ENCODE results near the gene STXBP2.

The STXBP2 gene

DNA sequence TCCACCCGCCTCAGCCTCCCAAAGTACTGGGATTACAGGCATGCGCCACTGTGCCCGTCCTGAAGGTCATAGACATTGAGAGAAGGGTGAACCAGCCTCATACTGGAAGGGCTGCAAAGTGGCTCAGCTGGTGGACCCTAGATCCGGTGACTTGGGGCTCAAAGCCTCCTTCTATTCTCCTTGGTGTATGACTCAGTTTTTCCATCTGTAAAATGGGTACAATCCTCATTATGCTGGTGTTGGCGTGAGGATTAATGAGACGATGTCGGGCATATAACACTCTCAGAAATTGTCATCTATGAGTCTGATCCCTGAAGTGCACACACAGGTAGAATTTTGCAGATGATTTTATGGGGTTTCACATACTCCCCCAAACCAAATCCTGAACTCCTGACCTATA lies 47.1 kb upstream of the STXBP2 start:
- H3K4me1 ChIP-seq (ENCODE audit: control insufficient read depth, insufficient read depth, low read length) = no peaks in the 10 kb centered on the region
- TF ChIP-seq ZNF426 (tag by site-specific recombination; IDR thresholded peaks at IDR 0.05) (no peak), ZBTB48 (tag by site-specific recombination; IDR thresholded peaks at IDR 0.05) (no peak), ZNF211 (tag by site-specific recombination; IDR thresholded peaks at IDR 0.05; ENCODE audit: low read depth) (no peak), WT1 (tag by site-specific recombination; IDR thresholded peaks at IDR 0.05) (no peak), MYNN (tag by site-specific recombination; IDR thresholded peaks at IDR 0.05; ENCODE audit: borderline replicate concordance) (no peak)
- no peaks in the 10 kb centered on the region for H3K36me3 ChIP-seq (ENCODE audit: control insufficient read depth in 2 of 2, insufficient read depth in 1 of 2, low read length in 2 of 2)
- ChIA-PET POLR2A (no interaction called here), CTCF (interaction anchor here (1.1 kb wide), 1 partner anchor 22 kb away, joined by 3 read pairs; no protein-coding TSS in a partner anchor)
- no peaks in the 10 kb centered on the region for H3K9me3 ChIP-seq (ENCODE audit: control insufficient read depth, insufficient read depth, low read depth, low read length)
- H3K27ac ChIP-seq (ENCODE audit: extremely low read depth, low read depth, low read length) = no peak overlapping the region
- H3K4me3 ChIP-seq (ENCODE audit: low read depth, low read length) = no peak overlapping the region

DNA sequence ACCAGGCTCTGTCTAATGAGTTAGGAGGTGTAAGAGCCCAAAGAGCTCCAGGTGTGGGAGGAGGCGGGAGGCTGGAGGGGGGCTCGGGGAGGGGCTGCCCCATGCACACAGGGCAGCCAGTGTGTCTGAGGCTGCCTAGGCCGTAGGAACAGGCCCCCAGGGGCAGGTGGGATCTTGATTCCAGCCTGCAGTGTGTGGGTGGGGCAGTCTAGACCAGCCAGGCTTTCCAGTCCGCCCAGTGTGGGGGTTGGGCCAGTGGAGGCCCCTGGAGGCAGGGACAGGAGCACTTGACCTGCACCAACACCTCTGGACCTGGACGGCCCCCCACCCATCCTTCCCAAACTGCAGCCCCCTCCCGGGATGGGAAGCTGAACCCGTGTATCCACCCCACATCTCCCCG lies 46.7 kb upstream of the STXBP2 start:
- Histone ChIP-seq H3K27ac (ENCODE audit: extremely low read depth, low read depth, low read length) (no peak overlapping the region), H3K4me1 (ENCODE audit: control insufficient read depth, insufficient read depth, low read length) (no peaks in the 10 kb centered on the region), H3K9me3 (ENCODE audit: control insufficient read depth, insufficient read depth, low read depth, low read length) (no peaks in the 10 kb centered on the region), H3K4me3 (ENCODE audit: low read depth, low read length) (no peak overlapping the region), H3K36me3 (ENCODE audit: control insufficient read depth in 2 of 2, insufficient read depth in 1 of 2, low read length in 2 of 2) (no peaks in the 10 kb centered on the region)
- TF ChIP-seq EGR2 (tag by site-specific recombination; IDR thresholded peaks at IDR 0.05; ENCODE audit: low read depth) (peak; percentile 46), KLF1 (tag by site-specific recombination; IDR thresholded peaks at IDR 0.05) (0 out of 2 replicates have a peak, but pooled peaks have one; percentile 35), ZFHX2 (tag by site-specific recombination; conservative IDR thresholded peaks at IDR 0.05) (peak; percentile 59), ZNF223 (tag by site-specific recombination; IDR thresholded peaks at IDR 0.05) (no peak), ZNF624 (tag by site-specific recombination; IDR thresholded peaks at IDR 0.05) (no peak), ZNF623 (tag by site-specific recombination; IDR thresholded peaks at IDR 0.05) (no peak), ZNF510 (tag by site-specific recombination; IDR thresholded peaks at IDR 0.05; ENCODE audit: insufficient replicate concordance) (no peak)
- TF ChIP-seq, protein P1, sequence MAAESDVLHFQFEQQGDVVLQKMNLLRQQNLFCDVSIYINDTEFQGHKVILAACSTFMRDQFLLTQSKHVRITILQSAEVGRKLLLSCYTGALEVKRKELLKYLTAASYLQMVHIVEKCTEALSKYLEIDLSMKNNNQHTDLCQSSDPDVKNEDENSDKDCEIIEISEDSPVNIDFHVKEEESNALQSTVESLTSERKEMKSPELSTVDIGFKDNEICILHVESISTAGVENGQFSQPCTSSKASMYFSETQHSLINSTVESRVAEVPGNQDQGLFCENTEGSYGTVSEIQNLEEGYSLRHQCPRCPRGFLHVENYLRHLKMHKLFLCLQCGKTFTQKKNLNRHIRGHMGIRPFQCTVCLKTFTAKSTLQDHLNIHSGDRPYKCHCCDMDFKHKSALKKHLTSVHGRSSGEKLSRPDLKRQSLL (tag by site-specific recombination; IDR thresholded peaks at IDR 0.05) = no peak
- POLR2A ChIA-PET = no interaction called here
- CTCF ChIA-PET = interaction anchor here (1.1 kb wide), 1 partner anchor 23 kb away, joined by 3 read pairs; no protein-coding TSS in a partner anchor

DNA sequence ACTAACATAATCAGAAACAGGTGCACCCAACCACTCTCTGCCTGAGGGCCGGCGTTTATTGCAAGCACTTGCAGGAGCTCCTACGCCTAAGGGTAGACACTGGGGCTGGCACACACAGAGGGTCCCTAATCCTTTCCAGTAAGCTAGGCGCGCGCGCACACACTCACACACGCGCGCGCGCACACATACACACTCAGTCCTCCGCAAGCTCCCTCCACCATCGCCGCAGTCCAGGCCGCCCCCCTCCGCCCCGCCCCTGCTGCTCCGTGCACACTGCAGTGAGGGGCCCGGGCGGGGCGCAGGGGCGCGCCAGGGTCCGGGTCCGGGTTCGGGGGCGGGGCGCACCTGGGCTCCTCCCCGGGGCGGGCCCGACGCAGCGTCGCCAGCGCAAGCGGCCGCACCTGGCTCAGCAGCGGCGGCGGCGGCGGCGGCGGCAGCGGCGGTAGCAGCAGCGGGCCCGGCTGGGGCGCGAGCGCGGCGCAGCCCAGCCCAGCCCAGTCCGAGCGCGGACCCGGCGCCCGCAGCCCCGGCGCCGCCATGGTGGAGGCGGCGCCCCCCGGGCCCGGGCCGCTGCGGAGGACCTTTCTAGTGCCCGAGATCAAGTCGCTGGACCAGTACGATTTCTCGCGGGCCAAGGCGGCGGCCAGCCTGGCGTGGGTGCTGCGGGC lies 41.3 kb upstream of the STXBP2 start, which contains the start of gene CAMSAP3:
TSS of gene CAMSAP3 (plus strand) at position 398 of the 668 bp plus-strand sequence. CDS start at position 538, 140 bp downstream.
- CTCF ChIA-PET = interaction anchor here (0.6 to 6.5 kb wide), 4 partner anchors 23 to 275 kb away, joined by 3 to 29 read pairs (median 4); no protein-coding TSS in a partner anchor
- POLR2A ChIA-PET = interaction anchor here (0.6 to 2.1 kb wide), 4 partner anchors 10 to 1839 kb away, joined by 3 to 13 read pairs (median 6); partner anchors contain the start of genes MCOLN1, PET100 and XAB2
- peak within 1 kb of the TSS; percentile 70 for H3K4me3 ChIP-seq (ENCODE audit: low read depth, low read length)
- TF ChIP-seq ZNF629 (tag by site-specific recombination; IDR thresholded peaks at IDR 0.05) (no peak), ZNF391 (tag by site-specific recombination; IDR thresholded peaks at IDR 0.05; ENCODE audit: borderline replicate concordance, low read depth) (0 out of 2 replicates have a peak, but pooled peaks have one; percentile 8), ZNF785 (tag by site-specific recombination; IDR thresholded peaks at IDR 0.05) (no peak), GLIS2 (tag by site-specific recombination; IDR thresholded peaks at IDR 0.05) (peak; percentile 8; the same call in 1 of the 2 replicates), GFI1B (tag by site-specific recombination; IDR thresholded peaks at IDR 0.05) (no peak), ZNF549 (tag by site-specific recombination; IDR thresholded peaks at IDR 0.05) (no peak), ZNF677 (tag by site-specific recombination; IDR thresholded peaks at IDR 0.05) (no peak), ZNF747 (tag by site-specific recombination; IDR thresholded peaks at IDR 0.05) (no peak)
- TF ChIP-seq, protein P2, sequence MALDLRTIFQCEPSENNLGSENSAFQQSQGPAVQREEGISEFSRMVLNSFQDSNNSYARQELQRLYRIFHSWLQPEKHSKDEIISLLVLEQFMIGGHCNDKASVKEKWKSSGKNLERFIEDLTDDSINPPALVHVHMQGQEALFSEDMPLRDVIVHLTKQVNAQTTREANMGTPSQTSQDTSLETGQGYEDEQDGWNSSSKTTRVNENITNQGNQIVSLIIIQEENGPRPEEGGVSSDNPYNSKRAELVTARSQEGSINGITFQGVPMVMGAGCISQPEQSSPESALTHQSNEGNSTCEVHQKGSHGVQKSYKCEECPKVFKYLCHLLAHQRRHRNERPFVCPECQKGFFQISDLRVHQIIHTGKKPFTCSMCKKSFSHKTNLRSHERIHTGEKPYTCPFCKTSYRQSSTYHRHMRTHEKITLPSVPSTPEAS (tag by site-specific recombination; IDR thresholded peaks at IDR 0.05) = peak; percentile 49
- TF ChIP-seq, protein P3, sequence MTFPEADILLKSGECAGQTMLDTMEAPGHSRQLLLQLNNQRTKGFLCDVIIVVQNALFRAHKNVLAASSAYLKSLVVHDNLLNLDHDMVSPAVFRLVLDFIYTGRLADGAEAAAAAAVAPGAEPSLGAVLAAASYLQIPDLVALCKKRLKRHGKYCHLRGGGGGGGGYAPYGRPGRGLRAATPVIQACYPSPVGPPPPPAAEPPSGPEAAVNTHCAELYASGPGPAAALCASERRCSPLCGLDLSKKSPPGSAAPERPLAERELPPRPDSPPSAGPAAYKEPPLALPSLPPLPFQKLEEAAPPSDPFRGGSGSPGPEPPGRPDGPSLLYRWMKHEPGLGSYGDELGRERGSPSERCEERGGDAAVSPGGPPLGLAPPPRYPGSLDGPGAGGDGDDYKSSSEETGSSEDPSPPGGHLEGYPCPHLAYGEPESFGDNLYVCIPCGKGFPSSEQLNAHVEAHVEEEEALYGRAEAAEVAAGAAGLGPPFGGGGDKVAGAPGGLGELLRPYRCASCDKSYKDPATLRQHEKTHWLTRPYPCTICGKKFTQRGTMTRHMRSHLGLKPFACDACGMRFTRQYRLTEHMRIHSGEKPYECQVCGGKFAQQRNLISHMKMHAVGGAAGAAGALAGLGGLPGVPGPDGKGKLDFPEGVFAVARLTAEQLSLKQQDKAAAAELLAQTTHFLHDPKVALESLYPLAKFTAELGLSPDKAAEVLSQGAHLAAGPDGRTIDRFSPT (tag by site-specific recombination; IDR thresholded peaks at IDR 0.05) = 0 out of 2 replicates have a peak, but pooled peaks have one; percentile 28
- TF ChIP-seq, protein P4, sequence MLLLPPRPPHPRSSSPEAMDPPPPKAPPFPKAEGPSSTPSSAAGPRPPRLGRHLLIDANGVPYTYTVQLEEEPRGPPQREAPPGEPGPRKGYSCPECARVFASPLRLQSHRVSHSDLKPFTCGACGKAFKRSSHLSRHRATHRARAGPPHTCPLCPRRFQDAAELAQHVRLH (tag by site-specific recombination; IDR thresholded peaks at IDR 0.05) = no peak
- TF ChIP-seq, protein P5, sequence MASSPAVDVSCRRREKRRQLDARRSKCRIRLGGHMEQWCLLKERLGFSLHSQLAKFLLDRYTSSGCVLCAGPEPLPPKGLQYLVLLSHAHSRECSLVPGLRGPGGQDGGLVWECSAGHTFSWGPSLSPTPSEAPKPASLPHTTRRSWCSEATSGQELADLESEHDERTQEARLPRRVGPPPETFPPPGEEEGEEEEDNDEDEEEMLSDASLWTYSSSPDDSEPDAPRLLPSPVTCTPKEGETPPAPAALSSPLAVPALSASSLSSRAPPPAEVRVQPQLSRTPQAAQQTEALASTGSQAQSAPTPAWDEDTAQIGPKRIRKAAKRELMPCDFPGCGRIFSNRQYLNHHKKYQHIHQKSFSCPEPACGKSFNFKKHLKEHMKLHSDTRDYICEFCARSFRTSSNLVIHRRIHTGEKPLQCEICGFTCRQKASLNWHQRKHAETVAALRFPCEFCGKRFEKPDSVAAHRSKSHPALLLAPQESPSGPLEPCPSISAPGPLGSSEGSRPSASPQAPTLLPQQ (tag by site-specific recombination; IDR thresholded peaks at IDR 0.05) = 0 out of 2 replicates have a peak, but pooled peaks have one; percentile 28

More for the DNA sequence above, 41.3 kb upstream of the STXBP2 start, which contains the start of gene CAMSAP3:
- H3K36me3 ChIP-seq (ENCODE audit: control insufficient read depth in 2 of 2, insufficient read depth in 1 of 2, low read length in 2 of 2) = peaks cover 0 to 3% of the 10 kb centered on the region in 2 experiments; a peak in 1 of 3 replicates
- no peak within 1 kb of the TSS; the same call in 1 of the 2 replicates for H3K27ac ChIP-seq (ENCODE audit: extremely low read depth, low read depth, low read length)
- H3K9me3 ChIP-seq (ENCODE audit: control insufficient read depth, insufficient read depth, low read depth, low read length) = no peaks in the 10 kb centered on the region
- peaks cover 8% of the 10 kb centered on the region for H3K4me1 ChIP-seq (ENCODE audit: control insufficient read depth, insufficient read depth, low read length)
